ENCODE results near the gene NOTCH1. TPM values are rescaled to one million over a fixed set of nuclear protein-coding genes. Genes with fewer than 3 reads are reported as not detected.

Gene NOTCH1
- total RNA-seq, 1 experiment from 2014 or later = 53.4 TPM

DNA sequence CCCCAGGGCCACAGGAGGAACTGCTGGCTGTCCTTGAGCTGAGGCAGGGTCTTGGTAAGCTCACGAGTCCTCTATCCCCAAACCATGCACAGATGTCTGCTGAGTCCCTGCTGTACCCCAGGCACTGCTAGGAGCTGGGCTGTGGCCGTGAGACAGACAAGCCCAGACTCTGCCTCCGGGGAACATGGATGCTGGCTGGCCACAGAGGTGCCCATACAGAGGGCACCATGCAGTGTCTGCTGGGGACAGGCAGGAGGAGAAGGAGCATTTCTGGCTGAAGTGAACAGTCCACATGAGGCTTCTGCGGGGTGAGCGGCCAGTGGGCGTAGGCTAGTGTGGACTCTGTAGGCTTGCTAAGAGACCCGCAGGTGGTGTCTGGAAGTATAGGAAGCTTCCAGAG, 58.2 kb downstream of the NOTCH1 start:
- H3K27me3 Mint-ChIP-seq (ENCODE audit: insufficient read depth, unreplicated experiment) = no peaks in the 10 kb centered on the region
- peaks cover 10% of the 10 kb centered on the region for H3K36me3 Mint-ChIP-seq (ENCODE audit: insufficient read depth, unreplicated experiment)
- no peak overlapping the region for H3K27ac Mint-ChIP-seq (ENCODE audit: low read depth, unreplicated experiment)
- DNase-seq (ENCODE audit: unreplicated experiment) = no peak
- BruUV-seq (replicated peaks) = no TSS peak
- intact Hi-C loops (cut with micrococcal nuclease) = loop anchor here (1.0 to 5.0 kb wide), 4 partner anchors 60 to 207 kb away; partner anchors contain the start of gene NOTCH1
- no peaks in the 10 kb centered on the region for H3K4me1 Mint-ChIP-seq (ENCODE audit: insufficient read depth, unreplicated experiment)
- ChIA-PET POLR2A (interaction anchor here (0.9 to 7.7 kb wide), 2 partner anchors 137 to 147 kb away, joined by 3 to 84 read pairs; no protein-coding TSS in a partner anchor), CTCF (interaction anchor here (0.7 to 9.1 kb wide), 17 partner anchors 27 to 711 kb away, joined by 3 to 280 read pairs (median 4); no protein-coding TSS in a partner anchor)
- TF ChIP-seq, protein P1, sequence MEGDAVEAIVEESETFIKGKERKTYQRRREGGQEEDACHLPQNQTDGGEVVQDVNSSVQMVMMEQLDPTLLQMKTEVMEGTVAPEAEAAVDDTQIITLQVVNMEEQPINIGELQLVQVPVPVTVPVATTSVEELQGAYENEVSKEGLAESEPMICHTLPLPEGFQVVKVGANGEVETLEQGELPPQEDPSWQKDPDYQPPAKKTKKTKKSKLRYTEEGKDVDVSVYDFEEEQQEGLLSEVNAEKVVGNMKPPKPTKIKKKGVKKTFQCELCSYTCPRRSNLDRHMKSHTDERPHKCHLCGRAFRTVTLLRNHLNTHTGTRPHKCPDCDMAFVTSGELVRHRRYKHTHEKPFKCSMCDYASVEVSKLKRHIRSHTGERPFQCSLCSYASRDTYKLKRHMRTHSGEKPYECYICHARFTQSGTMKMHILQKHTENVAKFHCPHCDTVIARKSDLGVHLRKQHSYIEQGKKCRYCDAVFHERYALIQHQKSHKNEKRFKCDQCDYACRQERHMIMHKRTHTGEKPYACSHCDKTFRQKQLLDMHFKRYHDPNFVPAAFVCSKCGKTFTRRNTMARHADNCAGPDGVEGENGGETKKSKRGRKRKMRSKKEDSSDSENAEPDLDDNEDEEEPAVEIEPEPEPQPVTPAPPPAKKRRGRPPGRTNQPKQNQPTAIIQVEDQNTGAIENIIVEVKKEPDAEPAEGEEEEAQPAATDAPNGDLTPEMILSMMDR (IDR thresholded peaks at IDR 0.05; ENCODE audit: unreplicated experiment) = no peak
- H3K9me3 Mint-ChIP-seq (ENCODE audit: unreplicated experiment) = no peaks in the 10 kb centered on the region
- H3K4me3 Mint-ChIP-seq (ENCODE audit: unreplicated experiment) = no peak overlapping the region

DNA sequence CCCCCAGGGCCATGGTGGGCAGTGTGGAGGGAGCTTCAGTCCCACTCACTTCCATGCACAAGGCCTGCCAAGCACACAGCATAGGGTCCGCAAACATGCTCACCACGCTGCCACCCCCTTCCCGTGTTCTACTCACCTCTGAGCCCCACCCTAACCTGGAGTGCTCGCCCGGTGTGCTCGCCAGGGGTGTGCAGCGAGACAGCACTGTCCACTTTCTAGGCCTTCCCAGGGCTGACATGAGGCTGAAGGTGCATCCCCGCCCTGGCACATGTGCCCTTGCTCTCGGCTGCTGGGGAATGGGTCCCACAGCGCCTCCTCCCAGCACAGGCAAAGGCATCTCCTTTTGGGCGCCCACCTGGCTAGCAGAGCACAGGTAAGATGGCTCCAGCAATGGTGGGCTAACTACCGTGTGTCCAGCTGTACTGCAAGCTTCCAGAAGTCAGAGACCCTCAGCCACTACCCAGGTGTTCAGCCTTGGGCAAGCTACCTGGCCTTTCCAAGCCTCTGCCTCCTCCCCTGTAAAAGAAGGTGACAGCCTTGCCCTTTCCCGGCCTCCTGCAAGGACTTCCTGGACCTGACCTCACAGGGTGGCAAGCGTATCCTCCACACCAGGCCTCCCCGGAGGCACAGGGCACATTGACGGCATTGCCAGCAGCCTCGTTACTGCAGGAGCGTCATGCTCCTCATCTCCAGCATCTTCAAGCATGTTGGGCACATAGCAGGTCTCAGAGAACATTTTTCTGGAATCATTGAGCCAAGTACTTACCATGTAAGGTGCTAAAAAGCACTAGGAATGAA, 58.8 kb downstream of the NOTCH1 start:
- intact Hi-C loops (cut with micrococcal nuclease) = loop anchor here (5.0 kb wide), 1 partner anchor 60 kb away; the partner anchor contains the start of gene NOTCH1
- Mint-ChIP-seq H3K27ac (ENCODE audit: low read depth, unreplicated experiment) (no peak overlapping the region), H3K9me3 (ENCODE audit: unreplicated experiment) (no peaks in the 10 kb centered on the region), H3K36me3 (ENCODE audit: insufficient read depth, unreplicated experiment) (peaks cover 13% of the 10 kb centered on the region), H3K4me3 (ENCODE audit: unreplicated experiment) (no peak overlapping the region), H3K27me3 (ENCODE audit: insufficient read depth, unreplicated experiment) (no peaks in the 10 kb centered on the region), H3K4me1 (ENCODE audit: insufficient read depth, unreplicated experiment) (peaks cover 3% of the 10 kb centered on the region)
- TF ChIP-seq, protein P1 (IDR thresholded peaks at IDR 0.05; ENCODE audit: unreplicated experiment) = no peak
- no peak for DNase-seq (ENCODE audit: unreplicated experiment)
- POLR2A ChIA-PET = interaction anchor here (0.7 to 7.7 kb wide), 5 partner anchors 9 to 148 kb away, joined by 3 to 84 read pairs (median 3); no protein-coding TSS in a partner anchor
- BruUV-seq (replicated peaks) = no TSS peak
- CTCF ChIA-PET = interaction anchor here (0.9 to 9.1 kb wide), 11 partner anchors 34 to 207 kb away, joined by 3 to 280 read pairs (median 5); no protein-coding TSS in a partner anchor

DNA sequence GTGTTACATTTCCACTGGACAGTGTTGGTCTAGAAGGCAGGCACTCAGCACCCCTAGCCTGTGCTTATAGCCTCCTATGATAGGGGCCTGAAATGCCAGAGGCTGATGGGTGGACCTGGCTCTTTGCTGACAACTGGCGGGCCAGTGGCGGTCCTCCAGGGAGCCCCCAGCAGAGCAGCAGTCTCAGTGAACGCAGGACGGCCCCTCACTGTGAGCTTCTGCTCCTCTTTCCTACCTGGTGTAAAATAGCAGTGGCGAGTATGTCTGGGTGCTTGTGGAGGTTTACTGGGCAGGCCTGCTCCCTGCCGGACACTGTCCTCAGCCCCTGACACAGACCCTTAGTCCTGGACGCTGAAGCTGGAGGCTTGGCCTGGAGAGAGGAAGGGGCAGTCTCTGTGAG, 59.7 kb downstream of the NOTCH1 start:
- TF ChIP-seq, protein P1 (IDR thresholded peaks at IDR 0.05; ENCODE audit: unreplicated experiment) = no peak
- no peaks in the 10 kb centered on the region for H3K9me3 Mint-ChIP-seq (ENCODE audit: unreplicated experiment)
- peaks cover 10% of the 10 kb centered on the region for H3K4me1 Mint-ChIP-seq (ENCODE audit: insufficient read depth, unreplicated experiment)
- intact Hi-C loops (cut with micrococcal nuclease) = loop anchor here (5.0 kb wide), 1 partner anchor 61 kb away; the partner anchor contains the start of gene NOTCH1
- POLR2A ChIA-PET = interaction anchor here (0.6 to 7.7 kb wide), 7 partner anchors 10 to 240 kb away, joined by 3 to 84 read pairs (median 3); partner anchors contain the start of genes ENTR1 and PMPCA
- no peaks in the 10 kb centered on the region for H3K27me3 Mint-ChIP-seq (ENCODE audit: insufficient read depth, unreplicated experiment)
- CTCF ChIA-PET = interaction anchor here (0.6 to 9.1 kb wide), 12 partner anchors 27 to 317 kb away, joined by 3 to 280 read pairs (median 4); no protein-coding TSS in a partner anchor
- DNase-seq (ENCODE audit: unreplicated experiment) = no peak
- no peak overlapping the region for H3K27ac Mint-ChIP-seq (ENCODE audit: low read depth, unreplicated experiment)
- H3K4me3 Mint-ChIP-seq (ENCODE audit: unreplicated experiment) = no peak overlapping the region
- peaks cover 13% of the 10 kb centered on the region for H3K36me3 Mint-ChIP-seq (ENCODE audit: insufficient read depth, unreplicated experiment)
- no TSS peak for BruUV-seq (replicated peaks)

Data from MCF 10A (cell line).